Measurements from ENCODE around the gene ACSS1. TPM values are rescaled to one million over a fixed set of nuclear protein-coding genes. Genes with fewer than 3 reads are reported as not detected.

The ACSS1 gene
- total RNA-seq, 2 experiments from 2014 or later = 40.9 to 42.5 TPM

DNA sequence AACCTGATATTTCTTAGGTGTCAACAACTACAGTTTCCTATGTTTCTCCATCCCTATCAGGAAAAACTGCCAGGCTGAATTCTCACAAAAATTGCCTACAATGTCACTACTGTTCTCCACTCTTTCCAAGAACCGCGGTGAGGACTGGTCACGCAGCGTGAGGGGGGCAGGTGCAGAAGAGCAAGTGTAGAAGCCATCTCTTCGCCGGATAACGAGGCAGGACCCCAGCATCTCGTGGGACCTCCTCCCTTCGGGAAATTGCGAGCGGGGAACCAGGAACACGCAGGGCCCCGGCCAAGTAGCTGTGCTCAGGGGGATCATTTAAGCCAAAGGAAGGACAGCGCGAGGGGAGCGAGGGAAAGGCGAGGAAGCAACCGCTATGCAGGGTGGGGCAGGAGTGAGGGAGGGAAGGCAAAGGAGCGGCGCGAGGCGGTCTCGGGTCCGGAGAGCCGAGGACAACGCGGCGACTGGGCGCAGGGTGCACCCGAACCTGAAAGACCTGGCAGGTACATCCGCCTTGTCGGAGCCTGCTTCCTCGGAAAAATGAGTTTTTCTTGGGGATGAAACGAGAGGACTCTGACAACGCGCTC lies 65.9 kb downstream of the ACSS1 start:
- ATAC-seq = peak; percentile 22
- peaks cover 55% of the 10 kb centered on the region for H3K4me1 Mint-ChIP-seq (ENCODE audit: low read depth)
- H3K27ac Mint-ChIP-seq = peak overlapping the region; percentile 94
- H3K27me3 Mint-ChIP-seq (ENCODE audit: low read depth) = no peaks in the 10 kb centered on the region
- peak overlapping the region; percentile 96 for H3K4me3 Mint-ChIP-seq
- CTCF ChIA-PET = interaction anchor here (1.3 to 5.8 kb wide), 3 partner anchors 17 to 69 kb away, joined by 3 to 191 read pairs (median 7); partner anchors contain the start of gene ACSS1
- POLR2A ChIA-PET = interaction anchor here (0.6 to 2.1 kb wide), 5 partner anchors 44 to 243 kb away, joined by 3 to 12 read pairs (median 4); partner anchors contain the start of gene ACSS1
- no peak for DNase-seq
- H3K9me3 Mint-ChIP-seq (ENCODE audit: insufficient read depth) = no peaks in the 10 kb centered on the region
- H3K36me3 Mint-ChIP-seq (ENCODE audit: low read depth) = peaks cover 30% of the 10 kb centered on the region

DNA sequence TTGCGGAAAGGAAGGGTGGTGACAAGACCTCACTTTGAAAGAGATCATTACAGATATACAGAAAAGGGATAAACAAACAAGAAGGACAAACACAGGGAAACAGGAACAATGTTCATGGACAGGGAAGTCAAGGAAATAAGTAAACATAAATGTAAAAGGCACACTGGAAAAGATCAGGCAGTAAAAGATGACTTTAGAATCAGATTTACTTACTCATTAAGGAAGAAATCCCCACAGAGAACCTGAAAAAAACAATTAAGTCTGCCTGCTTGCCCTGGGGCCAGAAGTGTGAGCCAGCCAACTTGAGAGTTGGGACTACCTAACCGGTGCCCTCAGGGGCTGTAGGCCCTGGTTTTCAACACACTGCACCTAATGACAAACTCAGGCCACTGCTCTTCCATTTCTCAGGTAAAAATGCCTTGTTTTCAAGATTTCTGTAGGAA lies 67.1 kb downstream of the ACSS1 start:
- peak overlapping the region; percentile 96 for H3K4me3 Mint-ChIP-seq
- peaks cover 62% of the 10 kb centered on the region for H3K4me1 Mint-ChIP-seq (ENCODE audit: low read depth)
- ATAC-seq = no peak
- no peaks in the 10 kb centered on the region for H3K9me3 Mint-ChIP-seq (ENCODE audit: insufficient read depth)
- peaks cover 30% of the 10 kb centered on the region for H3K36me3 Mint-ChIP-seq (ENCODE audit: low read depth)
- no peaks in the 10 kb centered on the region for H3K27me3 Mint-ChIP-seq (ENCODE audit: low read depth)
- ChIA-PET CTCF (interaction anchor here (2.0 kb wide), 1 partner anchor 60 kb away, joined by 7 read pairs; no protein-coding TSS in a partner anchor), POLR2A (no interaction called here)
- peak overlapping the region; percentile 5 for H3K27ac Mint-ChIP-seq
- no peak for DNase-seq

DNA sequence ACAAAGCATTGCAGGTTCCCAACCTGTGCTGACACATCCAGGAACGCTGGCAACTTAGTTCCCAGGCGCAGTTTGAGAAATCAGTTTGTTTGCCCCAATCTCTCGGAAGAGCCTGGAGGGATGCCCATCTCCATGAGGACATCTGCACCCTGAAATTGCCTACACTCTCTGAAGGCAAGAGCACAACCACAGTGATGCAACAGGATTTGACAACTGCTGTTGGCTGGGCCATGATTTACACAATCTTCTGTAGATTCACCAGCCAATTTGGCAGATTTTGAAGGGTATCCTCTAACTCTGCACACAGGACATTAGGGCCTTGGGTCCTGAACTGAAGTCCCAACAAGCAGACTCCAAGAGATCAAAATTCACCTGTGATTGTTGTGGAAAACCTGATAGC lies 68.8 kb downstream of the ACSS1 start:
- Mint-ChIP-seq H3K9me3 (ENCODE audit: insufficient read depth) (no peaks in the 10 kb centered on the region), H3K36me3 (ENCODE audit: low read depth) (peaks cover 34% of the 10 kb centered on the region), H3K4me3 (peak overlapping the region; percentile 27), H3K27me3 (ENCODE audit: low read depth) (no peaks in the 10 kb centered on the region), H3K27ac (peak overlapping the region; percentile 35), H3K4me1 (ENCODE audit: low read depth) (peaks cover 73% of the 10 kb centered on the region)
- ChIA-PET CTCF (interaction anchor here (1.2 kb wide), 2 partner anchors 34 to 58 kb away, joined by 3 to 4 read pairs; no protein-coding TSS in a partner anchor), POLR2A (no interaction called here)
- no peak for ATAC-seq
- no peak for DNase-seq

DNA sequence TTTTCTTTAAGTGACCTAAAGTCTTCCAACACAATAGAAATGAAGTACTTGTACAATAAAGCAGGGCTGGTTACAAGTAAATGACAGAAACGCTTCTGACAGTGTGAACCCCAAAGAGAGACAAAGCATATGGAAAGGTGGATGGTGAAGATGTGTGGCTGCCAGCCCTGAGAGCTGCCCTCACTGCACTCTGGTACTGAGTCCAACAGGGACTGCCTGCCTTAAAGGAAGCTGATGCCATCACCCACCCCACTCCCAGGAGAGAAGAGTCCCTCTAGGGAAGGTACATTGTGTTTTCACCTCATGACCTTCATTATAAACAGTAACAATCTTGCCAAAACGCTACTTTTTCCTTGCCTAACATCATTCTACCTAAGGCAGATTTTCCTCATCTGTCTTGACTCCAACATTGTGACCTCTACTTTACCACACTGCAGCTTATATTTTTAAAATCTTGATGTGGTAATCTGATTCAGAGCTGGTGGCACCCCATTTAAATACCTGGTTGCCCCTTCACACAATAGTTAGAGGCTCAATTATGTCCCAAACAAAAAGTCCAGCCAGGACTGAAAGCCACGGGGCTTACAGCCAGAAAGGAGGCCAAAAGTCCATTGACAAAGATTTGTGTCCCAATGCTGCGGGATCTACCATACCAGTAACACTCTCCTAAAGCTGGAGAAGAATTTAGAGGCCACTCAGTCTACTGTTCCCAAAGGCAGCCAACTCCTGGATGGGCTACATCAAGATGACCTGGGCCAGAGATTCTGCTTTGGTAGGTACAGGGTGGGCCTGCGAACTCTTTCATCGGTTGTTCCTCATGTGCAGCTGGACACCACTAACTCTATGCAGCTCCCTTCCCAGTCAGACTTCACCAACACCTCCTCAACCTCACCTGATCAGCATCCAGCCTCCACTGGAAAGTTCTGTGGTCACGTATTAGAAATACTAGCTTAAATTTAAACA lies 69.8 kb downstream of the ACSS1 start:
- Mint-ChIP-seq H3K27ac (peak overlapping the region; percentile 36), H3K36me3 (ENCODE audit: low read depth) (peaks cover 43% of the 10 kb centered on the region), H3K27me3 (ENCODE audit: low read depth) (no peaks in the 10 kb centered on the region), H3K4me3 (no peak overlapping the region), H3K9me3 (ENCODE audit: insufficient read depth) (no peaks in the 10 kb centered on the region), H3K4me1 (ENCODE audit: low read depth) (peaks cover 67% of the 10 kb centered on the region)
- POLR2A ChIA-PET = no interaction called here
- DNase-seq (no peak), ATAC-seq (no peak)
- CTCF ChIA-PET = interaction anchor here (1.0 to 1.5 kb wide), 3 partner anchors 28 to 58 kb away, joined by 4 read pairs; no protein-coding TSS in a partner anchor

DNA sequence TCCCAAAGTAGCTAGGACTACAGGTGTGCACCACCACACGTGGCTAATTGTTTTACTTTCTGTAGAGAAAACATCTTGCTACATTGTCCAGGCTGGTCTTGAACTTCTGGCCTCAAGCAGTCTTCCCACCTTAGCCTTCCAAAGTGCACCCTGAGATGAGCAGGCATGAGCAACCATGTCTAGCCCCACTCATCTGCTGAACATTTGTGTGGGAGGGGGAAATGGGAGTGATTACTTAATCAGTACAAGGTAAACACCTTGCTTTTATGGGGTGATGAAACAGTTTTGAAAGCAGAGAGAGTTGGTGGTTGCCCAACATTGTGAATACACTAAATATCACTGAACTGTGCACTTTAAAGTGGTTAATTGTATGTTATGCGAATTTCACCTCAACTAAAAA lies 70.7 kb downstream of the ACSS1 start:
- Mint-ChIP-seq H3K4me1 (ENCODE audit: low read depth) (peaks cover 74% of the 10 kb centered on the region), H3K27me3 (ENCODE audit: low read depth) (no peaks in the 10 kb centered on the region), H3K9me3 (ENCODE audit: insufficient read depth) (no peaks in the 10 kb centered on the region), H3K4me3 (no peak overlapping the region), H3K27ac (no peak overlapping the region), H3K36me3 (ENCODE audit: low read depth) (peaks cover 51% of the 10 kb centered on the region)
- CTCF ChIA-PET = interaction anchor here (1.5 to 4.9 kb wide), 2 partner anchors 27 to 57 kb away, joined by 4 to 17 read pairs; no protein-coding TSS in a partner anchor
- POLR2A ChIA-PET = interaction anchor here (0.8 kb wide), 1 partner anchor 71 kb away, joined by 3 read pairs; the partner anchor contains the start of gene ACSS1
- DNase-seq (no peak), ATAC-seq (no peak)

DNA sequence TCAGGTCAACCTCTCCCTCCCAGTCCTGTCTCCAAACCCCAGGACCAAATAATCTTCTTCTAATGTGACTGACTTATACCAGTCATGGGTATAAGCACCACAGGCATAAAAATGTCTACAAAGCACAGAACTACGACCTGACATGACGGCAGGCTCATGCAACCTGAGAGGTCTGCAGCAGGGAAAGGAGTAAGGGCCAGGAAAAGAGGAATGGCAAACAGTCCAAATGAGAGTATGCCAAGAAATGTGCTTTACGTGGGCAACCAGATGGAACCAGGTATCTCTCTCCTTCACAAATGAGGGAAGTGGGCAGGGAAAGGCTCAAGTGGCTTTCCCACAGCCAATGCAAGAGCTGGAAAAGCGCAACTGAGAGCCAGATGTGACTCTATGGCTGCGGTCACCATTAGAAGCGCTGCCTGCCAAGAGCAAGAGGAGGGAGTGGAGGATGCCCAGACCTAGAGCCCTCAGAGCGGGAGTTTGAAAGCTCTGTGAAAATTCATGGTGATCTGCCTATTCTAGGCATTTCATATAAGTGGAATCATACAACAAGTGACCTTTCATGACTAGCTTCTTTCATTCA lies 71.4 kb downstream of the ACSS1 start:
- POLR2A ChIA-PET = interaction anchor here (0.6 to 0.8 kb wide), 2 partner anchors 71 to 1628 kb away, joined by 3 to 4 read pairs; partner anchors contain the start of gene ACSS1

DNA sequence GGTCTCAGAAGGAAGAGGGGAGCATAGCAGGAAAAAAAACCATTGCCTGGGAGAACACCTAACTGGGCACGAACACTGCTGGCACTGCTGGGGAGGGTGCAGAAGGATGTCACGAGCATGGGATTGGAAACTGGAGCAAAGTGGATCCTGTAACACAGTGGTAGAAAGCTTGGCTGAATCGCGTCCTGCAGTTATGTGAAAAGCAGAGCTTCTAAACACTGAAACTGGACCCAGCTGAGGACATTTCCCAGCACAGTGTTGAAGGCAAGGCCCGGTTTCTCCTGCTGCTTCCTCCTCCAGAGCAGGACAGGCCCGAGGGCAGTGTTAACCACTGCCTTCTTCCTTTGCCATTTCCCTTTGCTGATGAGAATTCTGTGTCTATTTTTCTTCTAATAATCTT lies 72.1 kb downstream of the ACSS1 start:
- DNase-seq = peak; percentile 14
- H3K36me3 Mint-ChIP-seq (ENCODE audit: low read depth) = peaks cover 64% of the 10 kb centered on the region
- CTCF ChIA-PET = interaction anchor here (4.9 kb wide), 1 partner anchor 56 kb away, joined by 17 read pairs; no protein-coding TSS in a partner anchor
- no peaks in the 10 kb centered on the region for H3K9me3 Mint-ChIP-seq (ENCODE audit: insufficient read depth)
- POLR2A ChIA-PET = interaction anchor here (0.6 kb wide), 1 partner anchor 1627 kb away, joined by 4 read pairs; no protein-coding TSS in a partner anchor
- no peaks in the 10 kb centered on the region for H3K27me3 Mint-ChIP-seq (ENCODE audit: low read depth)
- peaks cover 80% of the 10 kb centered on the region for H3K4me1 Mint-ChIP-seq (ENCODE audit: low read depth)
- ATAC-seq = no peak
- no peak overlapping the region for H3K27ac Mint-ChIP-seq
- no peak overlapping the region for H3K4me3 Mint-ChIP-seq

More for the DNA sequence above, 71.4 kb downstream of the ACSS1 start:
- Mint-ChIP-seq H3K4me1 (ENCODE audit: low read depth) (peaks cover 80% of the 10 kb centered on the region), H3K27ac (no peak overlapping the region), H3K9me3 (ENCODE audit: insufficient read depth) (no peaks in the 10 kb centered on the region), H3K27me3 (ENCODE audit: low read depth) (no peaks in the 10 kb centered on the region), H3K36me3 (ENCODE audit: low read depth) (peaks cover 57% of the 10 kb centered on the region), H3K4me3 (no peak overlapping the region)
- CTCF ChIA-PET = interaction anchor here (4.9 kb wide), 1 partner anchor 56 kb away, joined by 17 read pairs; no protein-coding TSS in a partner anchor
- ATAC-seq = no peak
- no peak for DNase-seq

DNA sequence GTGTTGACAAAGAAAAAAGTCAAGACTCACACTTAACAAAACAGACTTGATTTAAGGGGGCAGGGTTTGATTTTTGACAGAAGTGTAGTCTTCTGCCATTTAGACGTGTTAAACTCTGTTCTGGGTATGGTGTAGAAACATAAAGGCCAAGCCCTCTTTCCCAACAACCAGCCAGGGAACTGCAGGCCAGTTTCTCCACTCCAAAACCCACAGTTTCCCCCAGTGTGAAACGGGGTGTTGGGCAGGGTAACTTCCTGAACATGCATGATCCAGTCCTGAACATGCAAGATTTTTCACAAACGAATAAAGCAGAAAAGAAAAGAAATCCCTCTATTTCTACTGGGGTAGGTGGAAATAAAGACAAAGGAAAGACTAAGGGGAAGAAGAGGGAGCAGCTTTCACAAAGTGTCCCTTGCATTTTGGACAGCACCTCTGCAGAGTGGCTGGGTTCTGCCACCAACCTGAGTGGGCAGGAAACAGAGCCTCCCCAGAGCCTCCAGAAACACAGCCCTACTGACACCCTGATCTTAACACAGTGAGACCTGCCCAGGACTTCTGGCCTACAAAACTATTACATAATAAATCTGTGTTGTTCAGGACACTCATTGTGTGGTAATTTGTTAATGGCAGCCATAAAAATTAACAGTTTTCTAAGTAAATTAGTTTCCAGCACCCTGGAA lies 72.8 kb downstream of the ACSS1 start:
- CTCF ChIA-PET = interaction anchor here (1.4 to 4.9 kb wide), 2 partner anchors 9 to 55 kb away, joined by 4 to 17 read pairs; no protein-coding TSS in a partner anchor
- Mint-ChIP-seq H3K9me3 (ENCODE audit: insufficient read depth) (no peaks in the 10 kb centered on the region), H3K4me1 (ENCODE audit: low read depth) (peaks cover 80% of the 10 kb centered on the region), H3K27ac (no peak overlapping the region), H3K4me3 (no peak overlapping the region), H3K27me3 (ENCODE audit: low read depth) (no peaks in the 10 kb centered on the region), H3K36me3 (ENCODE audit: low read depth) (peaks cover 66% of the 10 kb centered on the region)
- ATAC-seq (no peak), DNase-seq (peak; percentile 20)
- POLR2A ChIA-PET = no interaction called here

DNA sequence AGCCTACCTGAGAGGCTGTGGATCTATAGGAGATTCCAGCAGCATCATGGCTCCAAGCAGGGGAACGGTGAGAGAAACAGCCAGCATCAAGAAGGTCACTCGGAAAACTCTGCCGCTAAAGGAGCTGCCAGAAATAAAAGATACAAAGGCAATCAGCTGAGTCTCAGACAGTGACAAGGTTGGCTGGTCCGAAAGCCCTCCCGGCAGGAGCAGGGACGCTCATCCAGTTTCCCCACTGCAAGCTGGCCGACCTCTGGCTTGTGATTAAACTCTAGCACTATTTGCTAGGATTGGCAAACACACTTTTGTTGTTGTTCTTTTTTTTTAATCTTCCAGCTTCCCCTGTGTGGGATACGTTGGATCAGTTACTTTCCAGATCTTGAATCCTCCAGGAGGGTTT lies 74.0 kb downstream of the ACSS1 start:
- Mint-ChIP-seq H3K27me3 (ENCODE audit: low read depth) (no peaks in the 10 kb centered on the region), H3K27ac (peak overlapping the region; percentile 15), H3K4me1 (ENCODE audit: low read depth) (peaks cover 77% of the 10 kb centered on the region), H3K9me3 (ENCODE audit: insufficient read depth) (no peaks in the 10 kb centered on the region), H3K36me3 (ENCODE audit: low read depth) (peaks cover 70% of the 10 kb centered on the region), H3K4me3 (no peak overlapping the region)
- DNase-seq = no peak
- CTCF ChIA-PET = interaction anchor here (0.8 to 4.9 kb wide), 2 partner anchors 29 to 54 kb away, joined by 3 to 17 read pairs; no protein-coding TSS in a partner anchor
- POLR2A ChIA-PET = no interaction called here
- no peak for ATAC-seq

DNA sequence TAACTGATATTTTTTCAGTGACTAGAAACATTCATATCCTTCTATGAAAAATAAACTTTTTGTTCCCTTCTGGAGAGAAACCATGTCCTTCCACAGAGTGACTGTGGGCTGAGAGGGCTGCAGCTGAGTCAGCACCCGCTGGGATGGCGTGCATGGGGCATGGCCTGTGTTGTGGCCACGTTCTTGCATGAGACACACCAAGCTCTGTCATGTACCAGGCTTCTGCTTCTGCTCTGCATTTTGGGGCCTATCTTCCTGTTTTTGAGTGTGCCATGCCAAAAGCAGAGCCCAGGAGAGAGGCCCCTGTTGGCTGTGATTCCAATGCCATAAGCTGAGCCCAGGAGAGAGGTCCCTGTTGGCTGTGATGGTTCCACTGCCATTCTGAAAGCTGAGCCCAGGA lies 76.1 kb downstream of the ACSS1 start:
- ChIA-PET CTCF (no interaction called here), POLR2A (interaction anchor here (0.6 kb wide), 1 partner anchor 266 kb away, joined by 3 read pairs; the partner anchor contains the start of gene PYGB)
- ATAC-seq (peak; percentile 56), DNase-seq (peak; percentile 20)
- Mint-ChIP-seq H3K9me3 (ENCODE audit: insufficient read depth) (no peaks in the 10 kb centered on the region), H3K27me3 (ENCODE audit: low read depth) (no peaks in the 10 kb centered on the region), H3K4me3 (no peak overlapping the region), H3K4me1 (ENCODE audit: low read depth) (peaks cover 61% of the 10 kb centered on the region), H3K36me3 (ENCODE audit: low read depth) (peaks cover 74% of the 10 kb centered on the region), H3K27ac (peak overlapping the region; percentile 77)

DNA sequence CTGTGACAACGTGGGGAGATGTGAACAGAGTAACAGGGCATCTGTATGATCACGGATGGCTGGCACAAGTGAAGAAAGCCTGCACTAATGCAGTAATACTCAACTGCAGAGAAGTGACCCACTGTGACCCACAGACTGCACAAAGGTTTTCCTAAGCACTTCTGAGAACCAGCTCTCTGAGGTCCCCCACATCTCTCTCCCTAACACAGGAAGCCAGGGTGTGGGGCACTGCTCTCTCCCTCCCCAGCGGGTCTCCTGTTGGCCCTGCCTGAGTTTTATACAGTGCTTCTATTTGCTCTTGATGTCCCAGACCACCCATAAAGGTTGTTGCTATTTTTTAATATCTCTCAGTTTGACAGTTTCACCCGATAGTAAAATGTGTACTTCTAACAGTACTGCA lies 76.7 kb downstream of the ACSS1 start:
- POLR2A ChIA-PET = no interaction called here
- Mint-ChIP-seq H3K36me3 (ENCODE audit: low read depth) (peaks cover 79% of the 10 kb centered on the region), H3K4me1 (ENCODE audit: low read depth) (peaks cover 58% of the 10 kb centered on the region), H3K27ac (peak overlapping the region; percentile 77), H3K27me3 (ENCODE audit: low read depth) (no peaks in the 10 kb centered on the region), H3K4me3 (peak overlapping the region; percentile 23), H3K9me3 (ENCODE audit: insufficient read depth) (peaks cover 2% of the 10 kb centered on the region)
- CTCF ChIA-PET = no interaction called here
- peak; percentile 58 for ATAC-seq
- DNase-seq = peak; percentile 24

Measured in activated CD8-positive, alpha-beta T cell treated with anti-CD3 and anti-CD28 coated beads, Interleukin-2, amount 10 ng/mL, durations not matched to agents 7 days and 5 days (primary cell).